Right atrium auricular region (tissue), 2 donors: Measurements from ENCODE around the gene SMARCA1. TPM values are rescaled to one million over a fixed set of nuclear protein-coding genes. Genes with fewer than 3 reads are reported as not detected.
A peak's percentile ranks its signal among the peaks of the same experiment; 100 is the strongest.
"Not testable (repeated sequence)": the region's sequence is repeated elsewhere in the genome, so short reads cannot be mapped to it uniquely, and the experiment has no call there.

Source experiments
- DNase-seq: peaks from one replicate; pipeline ENCODE4 v3.0.0-alpha.2; 2019; ENCODE audit warnings: low spot score
- H3K27ac ChIP-seq, 2 donors: fragments of 200-600 bp; sonication (generic); 1 replicate in 1 of 2; 2 replicates in 1 of 2; pipeline ENCODE4 v1.5.1; 2016 to 2019
- H3K27me3 ChIP-seq, 2 donors: fragments of 200-600 bp; sonication (generic); one replicate each; pipeline versions ENCODE4 v1.5.1 to v1.6.0; 2017 to 2019
- H3K36me3 ChIP-seq: fragments of 200-600 bp; sonication (generic); one replicate; pipeline ENCODE4 v1.5.1; 2016
- H3K4me1 ChIP-seq, 2 donors: fragments of 200-600 bp; sonication (generic); one replicate each; pipeline versions ENCODE4 v1.5.1 to v1.6.0; 2017 to 2019
- H3K4me3 ChIP-seq, 2 donors: fragments of 200-600 bp; sonication (generic); 1 replicate in 1 of 2; 2 replicates in 1 of 2; pipeline ENCODE4 v1.5.1; 2017 to 2019; ENCODE audit warnings: mild to moderate bottlenecking in 1 of 2, moderate library complexity in 1 of 2
- H3K9me3 ChIP-seq, 2 donors: fragments of 200-600 bp; sonication (generic); one replicate each; pipeline ENCODE4 v1.5.1; 2019
- CTCF ChIP-seq, 2 donors: fragments of 200-600 bp; sonication (generic); IDR thresholded peaks; one replicate each; pipeline ENCODE4 v1.5.1; 2019; ENCODE audit warnings: antibody characterized with exemption in 2 of 2
- total RNA-seq, 2 donors: library from RNA; depleted of rRNA; stranded (reverse); fragments of >200 nt; gene quantifications; one replicate each; pipeline ENCODE4 v1.1.0, GENCODE V29; 2016

SMARCA1 gene
- total RNA-seq, 2 donors from 2014 or later = 24.1 to 35.2 TPM

GRCh38 chrX:129561453-129561852, 38.2 kb upstream of the SMARCA1 start:
- Histone ChIP-seq H3K4me3 (no peak overlapping the region), H3K9me3 (no peaks in the 10 kb centered on the region), H3K4me1 (peaks cover 0 to 3% of the 10 kb centered on the region in 2 donors), H3K27ac (no peak overlapping the region), H3K27me3 (no peaks in the 10 kb centered on the region), H3K36me3 (peaks cover 36% of the 10 kb centered on the region)
- no peak for TF ChIP-seq CTCF (IDR thresholded peaks at IDR 0.05)
- no peak for DNase-seq

GRCh38 chrX:129559783-129560182, 36.5 kb upstream of the SMARCA1 start:
- no peak for TF ChIP-seq CTCF (IDR thresholded peaks at IDR 0.05)
- no peak overlapping the region for H3K4me3 ChIP-seq
- H3K36me3 ChIP-seq = peaks cover 36% of the 10 kb centered on the region

DNA sequence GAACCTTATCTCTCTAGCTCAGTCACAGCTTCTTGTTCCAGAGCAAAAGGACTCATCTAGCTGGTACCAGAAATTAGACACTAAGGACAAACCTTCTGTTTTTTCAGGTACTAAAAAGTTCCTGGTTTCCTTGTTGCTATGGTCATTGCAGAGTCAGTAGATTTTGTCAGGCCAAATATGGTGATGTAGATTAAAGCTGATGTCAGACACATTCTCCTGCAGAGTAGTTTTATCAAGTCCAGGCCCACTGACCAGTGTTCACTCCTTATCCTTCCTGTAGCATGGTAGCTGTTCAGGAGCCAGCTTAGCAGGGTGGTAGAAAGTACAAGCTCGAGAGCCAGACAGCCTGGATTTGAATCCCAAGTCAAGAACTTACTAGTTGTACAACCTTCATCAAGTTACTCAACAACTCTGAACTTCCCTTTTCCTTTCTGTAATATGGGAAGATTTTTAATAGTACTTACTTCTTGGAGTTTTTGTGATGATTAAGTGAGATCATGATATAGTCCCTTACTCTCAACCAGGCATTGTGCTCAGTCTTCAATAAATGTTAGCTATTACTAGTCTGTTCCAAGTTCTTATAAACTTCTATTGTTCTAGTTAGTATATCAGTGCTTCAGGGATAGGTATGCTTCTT, 34.7 kb upstream of the SMARCA1 start:
- Histone ChIP-seq H3K9me3 (no peaks in the 10 kb centered on the region), H3K27ac (peak overlapping the region in 1 of 2 donors; percentile 50), H3K27me3 (no peaks in the 10 kb centered on the region), H3K4me1 (no peaks in the 10 kb centered on the region), H3K4me3 (no peak overlapping the region), H3K36me3 (peaks cover 31% of the 10 kb centered on the region)
- DNase-seq = no peak
- no peak for TF ChIP-seq CTCF (IDR thresholded peaks at IDR 0.05)

More at GRCh38 chrX:129559783-129560182, 36.5 kb upstream of the SMARCA1 start:
- Histone ChIP-seq H3K4me1 (no peaks in the 10 kb centered on the region), H3K27me3 (no peaks in the 10 kb centered on the region), H3K27ac (no peak overlapping the region), H3K9me3 (no peaks in the 10 kb centered on the region)
- DNase-seq = no peak

GRCh38 chrX:129556806-129557315, 33.6 kb upstream of the SMARCA1 start:
- no peaks in the 10 kb centered on the region for H3K4me1 ChIP-seq
- peaks cover 20% of the 10 kb centered on the region for H3K36me3 ChIP-seq
- DNase-seq = no peak
- no peak overlapping the region for H3K4me3 ChIP-seq
- H3K27ac ChIP-seq = no peak overlapping the region
- no peaks in the 10 kb centered on the region for H3K9me3 ChIP-seq
- TF ChIP-seq CTCF (IDR thresholded peaks at IDR 0.05) = no peak
- no peaks in the 10 kb centered on the region for H3K27me3 ChIP-seq

- H3K4me3 ChIP-seq = not testable (repeated sequence)
Observed at GRCh38 chrX:129554816-129555215, 31.5 kb upstream of the SMARCA1 start.

DNA sequence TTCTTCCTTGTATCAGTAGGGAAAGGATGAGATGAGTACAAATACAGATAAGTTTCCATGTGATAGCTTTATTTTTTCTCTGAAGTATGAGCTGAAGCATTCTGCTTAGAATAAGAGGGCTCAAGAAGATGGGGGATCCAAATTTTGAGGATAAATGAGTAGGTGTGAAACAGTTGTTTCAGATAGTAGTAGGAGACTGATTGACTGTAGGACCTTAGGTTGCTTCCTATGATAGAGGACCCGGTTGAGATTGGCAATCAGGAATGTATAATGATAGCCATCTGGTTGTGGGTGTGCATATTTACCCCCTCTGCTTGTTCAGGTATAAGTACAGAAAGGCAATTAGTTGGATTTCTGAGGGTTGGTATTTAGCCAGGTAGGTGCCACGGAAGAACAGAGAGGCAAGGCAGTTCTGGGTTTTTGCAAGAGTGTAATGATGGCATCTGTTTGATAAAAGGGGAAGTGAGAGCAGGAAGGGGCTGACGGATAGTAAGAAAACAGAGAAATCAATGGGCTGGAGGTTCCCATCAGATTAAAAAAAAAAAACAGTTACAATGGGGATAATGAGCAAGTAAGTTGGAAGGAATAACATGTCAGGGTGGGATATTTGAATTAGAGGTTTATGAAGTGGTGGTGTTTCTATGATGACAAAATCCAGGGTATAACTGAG, 30.5 kb upstream of the SMARCA1 start:
- H3K27me3 ChIP-seq = no peaks in the 10 kb centered on the region
- TF ChIP-seq CTCF (IDR thresholded peaks at IDR 0.05) = no peak
- H3K9me3 ChIP-seq = no peaks in the 10 kb centered on the region
- no peaks in the 10 kb centered on the region for H3K4me1 ChIP-seq
- no peak for DNase-seq
- H3K4me3 ChIP-seq = no peak overlapping the region
- no peak overlapping the region for H3K27ac ChIP-seq
- no peaks in the 10 kb centered on the region for H3K36me3 ChIP-seq

More at GRCh38 chrX:129554816-129555215, 31.5 kb upstream of the SMARCA1 start:
- not testable (repeated sequence) for H3K36me3 ChIP-seq, DNase-seq, H3K27ac ChIP-seq, H3K27me3 ChIP-seq, H3K4me1 ChIP-seq, H3K9me3 ChIP-seq
